NCI-H526 (cell line): ENCODE data around the gene ESYT2.
A peak's percentile ranks its signal among the peaks of the same experiment; 100 is the strongest.

Source experiments
- DNase-seq, 2 experiments: peaks; one replicate each; lab custom pipeline; 2025; lab: John Stamatoyannopoulos, UW

Gene ESYT2

GRCh38 chr7:158766570-158767281 lies 62.6 kb downstream of the ESYT2 start:
- DNase-seq, result peak in 1 of 2 experiments; percentile 29

DNA sequence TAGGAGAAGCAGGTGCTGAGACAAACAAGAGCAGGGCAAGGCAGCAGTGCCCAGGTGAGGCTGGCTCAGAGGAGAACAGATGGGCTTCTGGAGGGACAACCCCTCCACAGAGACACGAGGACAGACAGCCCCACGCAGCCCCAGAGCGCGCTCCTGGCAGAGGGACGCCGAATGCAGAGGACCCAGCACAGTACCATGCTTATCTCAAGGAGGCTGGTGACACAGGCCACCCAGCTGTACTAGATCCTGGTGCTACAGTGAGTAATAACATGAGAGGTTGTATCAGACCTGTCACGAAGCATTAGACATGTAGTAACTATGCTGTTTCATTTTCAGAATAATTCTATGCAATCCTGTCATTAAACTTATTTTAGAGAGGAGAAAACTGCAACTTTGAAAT lies 64.3 kb downstream of the ESYT2 start:
- no peak for DNase-seq

GRCh38 chr7:158763454-158764033 lies 65.8 kb downstream of the ESYT2 start:
- no peak for DNase-seq

DNA sequence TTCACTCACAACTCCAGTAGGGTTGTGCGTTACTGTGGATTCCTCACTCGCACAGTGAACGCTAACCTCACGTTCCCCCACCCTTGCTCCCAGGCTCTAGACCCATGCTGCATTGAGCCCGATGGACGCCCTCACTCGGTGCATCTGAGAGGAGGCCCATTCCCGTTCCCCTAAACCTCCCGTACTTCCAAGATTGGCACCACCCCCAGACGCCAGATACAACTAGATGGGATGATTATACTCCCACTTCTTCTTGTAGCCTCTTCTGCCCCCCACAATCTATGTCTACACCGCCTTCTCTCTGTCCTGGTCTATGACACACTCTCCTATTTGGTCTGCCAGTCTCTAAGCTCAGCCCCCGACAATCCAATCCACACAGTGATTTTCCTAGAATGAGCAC lies 67.4 kb downstream of the ESYT2 start:
- DNase-seq, result no peak

DNA sequence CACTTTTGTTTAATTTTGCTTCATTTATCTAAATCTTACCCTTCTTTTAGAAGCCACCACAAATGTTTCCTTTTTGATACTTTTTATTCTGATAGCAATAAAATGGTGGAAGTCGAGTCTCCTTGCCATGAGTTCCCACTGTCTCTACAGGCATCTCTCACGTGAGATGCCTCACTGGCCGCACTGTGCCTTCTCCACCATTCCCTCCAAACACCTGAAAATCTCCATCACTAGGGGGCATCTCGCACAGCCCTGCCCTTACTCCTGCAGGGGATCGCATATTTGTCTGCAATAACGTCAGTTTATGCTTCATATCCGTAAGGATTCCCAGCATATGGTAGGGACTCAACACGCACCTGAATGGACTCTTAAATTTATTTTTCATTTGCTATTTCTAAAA lies 68.4 kb downstream of the ESYT2 start:
- peak in 1 of 2 experiments; percentile 10 for DNase-seq

GRCh38 chr7:158760445-158760764 lies 68.9 kb downstream of the ESYT2 start:
- no peak for DNase-seq

DNA sequence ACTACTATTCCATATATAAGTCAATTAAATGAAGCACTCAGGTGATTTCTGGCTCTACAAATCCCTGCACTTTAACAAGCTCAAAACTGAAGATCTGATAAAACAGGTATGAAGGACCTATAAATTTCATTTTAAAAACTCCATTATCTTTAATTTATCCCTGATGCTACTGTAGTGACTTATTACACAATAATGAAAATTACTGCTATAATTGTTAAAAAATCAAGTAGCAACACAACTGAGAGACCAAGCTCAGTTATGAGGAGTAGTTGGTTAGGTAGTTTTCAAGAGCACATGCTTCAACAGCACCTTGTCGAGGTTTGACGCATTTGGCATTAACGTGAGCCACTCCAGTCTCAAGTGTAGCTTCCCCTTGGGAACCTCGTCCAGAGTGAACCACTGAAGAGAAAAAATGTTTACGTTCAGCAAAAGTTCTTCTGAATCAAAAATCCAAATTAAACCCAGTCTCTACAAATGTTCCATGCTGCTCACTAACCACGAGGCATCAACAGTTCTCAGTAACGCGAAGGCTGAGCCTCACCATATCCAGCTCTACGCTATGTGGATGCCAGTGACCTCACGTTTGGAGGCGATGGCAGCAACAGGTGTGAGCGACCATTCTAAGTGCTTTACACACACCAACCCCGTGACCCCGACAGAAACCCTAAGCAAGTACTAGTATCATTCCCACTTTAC lies 69.4 kb downstream of the ESYT2 start:
- DNase-seq, result no peak

- DNase-seq, result no peak
These were observed 70.1 kb downstream of the ESYT2 start for GRCh38 chr7:158759245-158759614.

GRCh38 chr7:158758586-158759244 lies 70.6 kb downstream of the ESYT2 start:
- DNase-seq, result no peak

GRCh38 chr7:158757404-158757989 lies 71.8 kb downstream of the ESYT2 start:
- DNase-seq, result no peak

DNA sequence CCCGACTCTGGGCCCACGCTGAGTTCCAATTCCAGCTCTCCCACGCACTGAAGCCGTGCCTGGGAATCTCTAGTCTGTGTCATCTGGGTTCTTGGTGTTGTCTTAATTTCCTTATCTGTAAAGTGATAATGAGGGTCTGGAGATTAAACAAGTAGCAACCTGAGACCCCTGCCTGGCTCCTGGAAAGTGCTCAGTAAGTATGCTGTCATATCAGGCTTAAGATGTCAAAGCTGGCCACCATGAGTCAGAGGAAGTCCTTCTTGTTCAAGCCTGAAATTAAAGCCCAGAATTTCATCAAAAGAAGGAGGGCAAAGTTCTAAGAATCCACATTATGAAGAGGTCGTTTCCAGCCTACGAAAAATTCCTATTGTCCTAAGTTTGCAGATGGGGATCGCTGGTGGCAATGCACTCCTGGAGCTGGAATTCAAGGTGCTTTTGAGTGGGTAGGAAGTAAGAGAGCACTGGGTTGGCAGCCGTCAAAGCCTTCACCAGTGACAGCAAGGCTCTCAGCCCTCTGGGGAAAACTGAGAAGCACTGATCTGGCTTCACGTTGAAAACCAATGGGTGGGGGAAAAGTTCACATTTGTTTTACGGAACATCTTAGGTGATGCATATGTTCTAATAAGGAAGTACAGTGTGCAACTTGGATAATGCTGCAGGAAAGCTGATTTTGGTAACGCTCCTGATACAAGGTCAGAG lies 74.4 kb downstream of the ESYT2 start:
- no peak for DNase-seq

GRCh38 chr7:158753900-158754299 lies 75.4 kb downstream of the ESYT2 start:
- DNase-seq, result no peak

- DNase-seq, result no peak
These were observed 77.6 kb downstream of the ESYT2 start for GRCh38 chr7:158751751-158752150.

DNA sequence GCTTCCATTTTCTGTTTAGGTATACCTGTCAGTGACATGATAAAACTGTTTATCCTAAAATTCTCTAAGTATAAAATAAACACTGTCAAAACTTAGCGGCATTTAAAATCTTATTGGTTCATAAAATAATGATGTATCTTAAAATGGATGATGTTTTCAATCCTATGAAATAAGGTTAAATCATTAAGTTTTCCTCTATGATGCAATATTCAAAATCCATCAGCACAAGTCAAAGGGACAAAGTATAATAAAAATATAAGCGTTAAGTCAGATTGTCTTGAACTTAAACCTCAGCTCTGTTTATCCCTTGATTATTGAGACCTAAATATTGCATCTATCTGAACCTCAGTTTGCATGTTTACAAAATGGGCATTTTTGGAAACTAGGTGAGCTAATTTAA lies 78.1 kb downstream of the ESYT2 start:
- DNase-seq, result no peak

DNA sequence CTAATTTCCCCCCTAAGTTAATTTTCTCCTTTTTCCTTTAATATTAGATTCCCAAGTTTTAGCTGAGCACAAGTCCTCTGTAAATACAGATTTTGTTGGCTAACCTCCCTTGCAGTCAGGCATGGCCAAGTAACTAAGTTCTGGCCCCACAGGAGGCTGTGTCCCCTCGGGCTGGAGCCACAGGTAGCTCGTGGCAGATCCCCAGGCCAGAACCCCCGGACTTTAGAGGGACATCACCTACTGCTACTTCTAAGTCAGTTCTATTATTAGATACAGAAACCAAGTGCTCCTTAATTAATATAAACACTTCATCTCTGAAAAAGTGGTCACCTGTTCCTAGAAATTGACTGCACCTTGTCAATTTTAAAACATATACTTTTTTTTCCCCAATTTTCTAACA lies 78.6 kb downstream of the ESYT2 start:
- no peak for DNase-seq

- DNase-seq, result no peak
These were observed 79.9 kb downstream of the ESYT2 start for GRCh38 chr7:158749396-158749795.

- no peak for DNase-seq
These were observed 81.0 kb downstream of the ESYT2 start for GRCh38 chr7:158748335-158748734.

DNA sequence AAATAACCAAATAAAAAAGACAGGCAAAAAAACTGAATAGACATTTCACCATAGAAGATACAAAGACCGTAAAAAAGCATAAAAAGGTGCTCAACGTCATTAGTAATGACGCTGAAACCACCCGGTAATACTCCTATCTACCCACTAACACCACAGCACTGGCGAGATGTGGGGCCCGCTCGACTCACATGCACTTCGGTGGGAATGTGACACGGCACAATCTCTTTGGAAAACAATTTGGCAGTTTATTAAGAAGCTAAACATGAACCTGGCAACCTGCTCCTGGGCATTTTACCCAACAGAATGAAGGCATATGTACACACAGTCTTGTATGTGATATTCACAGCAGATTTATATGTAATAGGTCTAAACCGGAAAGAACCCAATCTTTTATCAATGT lies 81.9 kb downstream of the ESYT2 start:
- no peak for DNase-seq

DNA sequence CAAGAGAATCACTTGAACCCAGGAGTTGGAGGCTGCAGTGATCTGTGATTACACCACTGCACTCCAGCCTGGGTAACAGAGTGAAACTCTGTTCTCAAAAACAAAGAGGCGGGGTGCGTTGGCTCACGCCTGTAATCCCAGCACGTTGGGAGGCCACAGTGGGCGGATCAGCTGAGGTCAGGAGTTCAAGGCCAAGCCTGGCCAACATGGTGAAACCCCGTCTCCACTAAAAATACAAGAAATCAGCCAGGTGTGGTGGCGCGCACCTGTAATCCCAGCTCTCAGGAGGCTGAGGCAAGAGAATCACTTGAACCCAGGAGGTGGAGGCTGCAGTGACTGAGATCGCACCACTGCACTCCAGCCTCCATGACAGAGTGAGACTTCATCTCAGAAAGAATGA lies 82.4 kb downstream of the ESYT2 start:
- DNase-seq, result no peak

DNA sequence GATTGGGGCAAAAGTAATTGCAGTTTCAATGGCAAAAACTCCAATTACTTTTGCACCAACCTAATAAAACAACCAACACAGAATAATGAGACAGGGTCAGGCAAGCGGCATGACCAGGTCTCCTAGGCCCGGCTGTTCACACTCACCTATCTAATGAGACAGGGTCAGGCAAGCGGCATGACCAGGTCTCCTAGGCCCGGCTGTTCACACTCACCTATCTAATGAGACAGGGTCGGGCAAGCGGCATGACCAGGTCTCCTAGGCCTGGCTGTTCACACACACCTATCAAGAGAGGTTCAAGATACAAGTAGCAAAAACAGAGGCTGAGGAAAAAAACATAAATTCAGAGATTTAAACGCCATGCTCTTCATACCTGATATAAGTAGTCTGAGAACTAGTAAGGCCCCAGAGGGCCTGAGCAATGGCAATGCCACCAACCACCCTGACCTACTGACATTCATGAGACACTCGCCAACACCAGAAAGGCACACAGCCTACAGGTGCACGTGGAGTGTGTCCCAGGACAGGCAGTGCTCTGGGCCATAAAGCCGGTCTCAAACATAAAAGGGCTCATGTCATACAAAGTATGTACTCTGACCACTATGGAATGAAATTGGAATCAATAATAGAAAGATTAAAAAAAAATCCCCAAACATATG lies 84.1 kb downstream of the ESYT2 start:
- no peak for DNase-seq

DNA sequence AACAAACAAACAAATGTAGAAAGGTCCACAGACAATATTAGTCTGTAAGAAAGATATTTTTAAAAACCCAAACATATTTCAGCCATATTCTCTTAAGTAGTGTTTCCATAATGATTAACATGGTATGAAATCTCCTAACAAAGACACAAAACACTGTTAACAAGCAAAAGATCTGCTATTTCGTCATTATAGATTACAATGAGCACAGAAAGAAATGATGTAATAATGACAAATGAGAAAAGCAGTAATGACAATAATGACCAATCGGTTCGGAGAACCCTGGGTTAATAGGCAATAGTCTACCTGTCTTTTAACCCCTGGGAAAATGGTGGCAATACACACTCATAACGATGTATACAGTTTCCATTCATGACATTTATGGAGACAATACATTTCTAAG lies 85.2 kb downstream of the ESYT2 start:
- no peak for DNase-seq

DNA sequence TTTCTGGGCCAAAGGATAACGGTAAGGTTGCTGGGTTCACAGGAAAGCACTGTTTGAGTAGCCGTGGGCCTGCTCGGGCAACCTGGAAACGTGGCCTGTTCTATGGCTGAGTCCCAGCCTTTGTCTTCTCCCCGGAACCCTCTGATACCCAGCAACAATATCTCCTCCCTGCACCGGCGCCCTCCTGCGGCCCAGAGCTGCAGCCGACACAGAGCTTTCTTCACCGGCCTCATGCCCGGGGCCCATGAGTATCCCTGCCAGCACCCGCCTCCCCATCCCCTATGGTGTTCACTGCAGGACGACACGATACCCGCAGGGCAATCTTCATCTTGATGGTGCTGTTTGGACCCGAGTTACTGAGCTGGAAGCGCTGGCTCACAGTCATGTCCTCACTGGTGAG lies 86.1 kb downstream of the ESYT2 start:
- DNase-seq, result no peak
